ENCODE data around the gene TLNRD1.

- TF ChIP-seq, protein P1, sequence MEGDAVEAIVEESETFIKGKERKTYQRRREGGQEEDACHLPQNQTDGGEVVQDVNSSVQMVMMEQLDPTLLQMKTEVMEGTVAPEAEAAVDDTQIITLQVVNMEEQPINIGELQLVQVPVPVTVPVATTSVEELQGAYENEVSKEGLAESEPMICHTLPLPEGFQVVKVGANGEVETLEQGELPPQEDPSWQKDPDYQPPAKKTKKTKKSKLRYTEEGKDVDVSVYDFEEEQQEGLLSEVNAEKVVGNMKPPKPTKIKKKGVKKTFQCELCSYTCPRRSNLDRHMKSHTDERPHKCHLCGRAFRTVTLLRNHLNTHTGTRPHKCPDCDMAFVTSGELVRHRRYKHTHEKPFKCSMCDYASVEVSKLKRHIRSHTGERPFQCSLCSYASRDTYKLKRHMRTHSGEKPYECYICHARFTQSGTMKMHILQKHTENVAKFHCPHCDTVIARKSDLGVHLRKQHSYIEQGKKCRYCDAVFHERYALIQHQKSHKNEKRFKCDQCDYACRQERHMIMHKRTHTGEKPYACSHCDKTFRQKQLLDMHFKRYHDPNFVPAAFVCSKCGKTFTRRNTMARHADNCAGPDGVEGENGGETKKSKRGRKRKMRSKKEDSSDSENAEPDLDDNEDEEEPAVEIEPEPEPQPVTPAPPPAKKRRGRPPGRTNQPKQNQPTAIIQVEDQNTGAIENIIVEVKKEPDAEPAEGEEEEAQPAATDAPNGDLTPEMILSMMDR (IDR thresholded peaks at IDR 0.05): no peak
- no peak for TF ChIP-seq POLR2AphosphoS5 (IDR thresholded peaks at IDR 0.05)
Observed at GRCh38 chr15:80972276-80972675, 28.4 kb upstream of the TLNRD1 start.

Data from transverse colon (tissue), 4 donors.